HG03175 (cell line): Measurements from ENCODE around the gene ERBB4.

ENCODE experiments used
- ATAC-seq: cut with Tn5 transposase; IDR thresholded peaks from one replicate; pipeline ENCODE4 v1.9.1; 2021; ENCODE audit warnings: mild to moderate bottlenecking, moderate library complexity; ENCODE audit not compliant: unreplicated experiment

ERBB4 gene

GRCh38 chr2:212441141-212441540, 97.5 kb downstream of the ERBB4 start:
- no peak for ATAC-seq

GRCh38 chr2:212428681-212429478, 109.7 kb downstream of the ERBB4 start:
- ATAC-seq: no peak

- ATAC-seq: no peak
These were observed 111.0 kb downstream of the ERBB4 start for GRCh38 chr2:212427638-212428037.

GRCh38 chr2:212426637-212427412, 111.8 kb downstream of the ERBB4 start:
- ATAC-seq: no peak

GRCh38 chr2:212424082-212424481, 114.5 kb downstream of the ERBB4 start:
- no peak for ATAC-seq

- ATAC-seq: no peak
These were observed 115.5 kb downstream of the ERBB4 start for GRCh38 chr2:212423089-212423488.

- no peak for ATAC-seq
These were observed 116.9 kb downstream of the ERBB4 start for GRCh38 chr2:212421556-212422334.

- ATAC-seq: no peak
These were observed 122.5 kb downstream of the ERBB4 start for GRCh38 chr2:212416086-212416485.

GRCh38 chr2:212414767-212415211, 123.8 kb downstream of the ERBB4 start:
- ATAC-seq: no peak

GRCh38 chr2:212409560-212409959, 129.0 kb downstream of the ERBB4 start:
- no peak for ATAC-seq

- ATAC-seq: no peak
These were observed 130.1 kb downstream of the ERBB4 start for GRCh38 chr2:212408524-212408923.

GRCh38 chr2:212406716-212407115, 131.9 kb downstream of the ERBB4 start:
- ATAC-seq: no peak

- ATAC-seq: no peak
These were observed 136.3 kb downstream of the ERBB4 start for GRCh38 chr2:212402316-212402715.

- ATAC-seq: no peak
These were observed 140.3 kb downstream of the ERBB4 start for GRCh38 chr2:212398316-212398715.

- ATAC-seq: no peak
These were observed 146.1 kb downstream of the ERBB4 start for GRCh38 chr2:212392544-212392943.

- no peak for ATAC-seq
These were observed 146.6 kb downstream of the ERBB4 start for GRCh38 chr2:212392043-212392442.

GRCh38 chr2:212387146-212387545, 151.5 kb downstream of the ERBB4 start:
- no peak for ATAC-seq

GRCh38 chr2:212385241-212385640, 153.4 kb downstream of the ERBB4 start:
- no peak for ATAC-seq

- ATAC-seq: no peak
These were observed 154.6 kb downstream of the ERBB4 start for GRCh38 chr2:212384027-212384426.

GRCh38 chr2:212381428-212382102, 157.0 kb downstream of the ERBB4 start:
- ATAC-seq: no peak

GRCh38 chr2:212379103-212379502, 159.5 kb downstream of the ERBB4 start:
- no peak for ATAC-seq
